SK-N-SH treated with all-trans-retinoic acid at 6 μM for 48 hours (cell line): ENCODE measurements around the gene PGM5.

Experiments
- ATAC-seq: fragments of 200-7000 bp; cut with Tn5 transposase; 3 replicates; pipeline ENCODE4 v1.9.1; 2020; ENCODE audit warnings: mild to moderate bottlenecking, moderate library complexity
- ARNTL ChIP-seq: fragments of 450-650 bp; formaldehyde crosslinking; IDR thresholded peaks from 2 replicates; pipeline ENCODE4 v1.5.0; 2020; ENCODE audit warnings: low read depth, mild to moderate bottlenecking, moderate library complexity, borderline replicate concordance
- BACH2 ChIP-seq: fragments of 250-450 bp; sonication (Bioruptor Pico); IDR thresholded peaks from 2 replicates; pipeline ENCODE4 v1.9.0; 2021; ENCODE audit warnings: mild to moderate bottlenecking, borderline replicate concordance
- CREB5 ChIP-seq: fragments of 250-450 bp; sonication (Bioruptor Pico); IDR thresholded peaks from 2 replicates; pipeline ENCODE4 v1.5.1; 2020; ENCODE audit warnings: low read depth, mild to moderate bottlenecking, moderate library complexity
- CSDC2 ChIP-seq: fragments of 250-450 bp; sonication (Bioruptor Pico); IDR thresholded peaks from 2 replicates; pipeline ENCODE4 v1.5.0; 2020; ENCODE audit warnings: mild to moderate bottlenecking, moderate library complexity
- CSRNP3 ChIP-seq: fragments of 250-450 bp; sonication (Bioruptor Pico); IDR thresholded peaks from 2 replicates; pipeline ENCODE4 v1.5.1; 2021; ENCODE audit warnings: mild to moderate bottlenecking, moderate library complexity
- ESRRG ChIP-seq: fragments of 250-450 bp; sonication (Bioruptor Pico); IDR thresholded peaks from 2 replicates; pipeline ENCODE4 v1.6.1; 2021; ENCODE audit warnings: mild to moderate bottlenecking
- GLIS3 ChIP-seq: fragments of 250-450 bp; sonication (Bioruptor Pico); IDR thresholded peaks from 2 replicates; pipeline ENCODE4 v1.5.0; 2020; ENCODE audit warnings: mild to moderate bottlenecking, moderate library complexity
- ISL1 ChIP-seq: fragments of 250-450 bp; sonication (Bioruptor Pico); IDR thresholded peaks from 2 replicates; pipeline ENCODE4 v2.1.2; 2022; ENCODE audit warnings: mild to moderate bottlenecking, moderate library complexity
- OSR1 ChIP-seq: fragments of 250-450 bp; sonication (Bioruptor Pico); IDR thresholded peaks from 2 replicates; pipeline ENCODE4 v1.8.0; 2022; ENCODE audit warnings: moderate library complexity, mild to moderate bottlenecking, inconsistent platforms
- POU6F1 ChIP-seq: fragments of 250-450 bp; sonication (Bioruptor Pico); IDR thresholded peaks from 2 replicates; pipeline ENCODE4 v1.8.0; 2021; ENCODE audit warnings: low read depth, mild to moderate bottlenecking, moderate library complexity, borderline replicate concordance
- RARB ChIP-seq: fragments of 250-450 bp; sonication (Bioruptor Pico); IDR thresholded peaks from 2 replicates; pipeline ENCODE4 v1.8.0; 2021; ENCODE audit warnings: mild to moderate bottlenecking, moderate library complexity
- TCF4 ChIP-seq: fragments of 250-450 bp; sonication (Bioruptor Pico); IDR thresholded peaks from 2 replicates; pipeline ENCODE4 v1.8.0; 2021; ENCODE audit warnings: mild to moderate bottlenecking, moderate library complexity, borderline replicate concordance
- TOX ChIP-seq: fragments of 250-450 bp; sonication (Bioruptor Pico); IDR thresholded peaks from 2 replicates; pipeline ENCODE4 v1.8.0; 2021; ENCODE audit warnings: mild to moderate bottlenecking, moderate library complexity, borderline replicate concordance
- ZC3H10 ChIP-seq: fragments of 250-450 bp; sonication (Bioruptor Pico); IDR thresholded peaks from 2 replicates; pipeline ENCODE4 v1.5.1; 2021; ENCODE audit warnings: mild to moderate bottlenecking, moderate library complexity
- ZFP30 ChIP-seq: fragments of 450-650 bp; formaldehyde crosslinking; IDR thresholded peaks from 2 replicates; pipeline ENCODE4 v1.5.0; 2022; ENCODE audit warnings: mild to moderate bottlenecking, moderate library complexity
- ZNF565 ChIP-seq: fragments of 450-650 bp; formaldehyde crosslinking; conservative IDR thresholded peaks from 2 replicates; pipeline ENCODE4 v1.5.0; 2020; ENCODE audit warnings: low read depth, mild to moderate bottlenecking, moderate library complexity
- ZNF70 ChIP-seq: fragments of 450-650 bp; formaldehyde crosslinking; IDR thresholded peaks from 2 replicates; pipeline ENCODE4 v1.5.0; 2020; ENCODE audit warnings: mild to moderate bottlenecking, moderate library complexity
- ZNF8 ChIP-seq: fragments of 450-650 bp; formaldehyde crosslinking; IDR thresholded peaks from 2 replicates; pipeline ENCODE4 v1.5.0; 2020; ENCODE audit warnings: mild to moderate bottlenecking, moderate library complexity
- TF ChIP-seq, protein P1 (sequence below): fragments of 250-450 bp; sonication (Bioruptor Pico); IDR thresholded peaks from 2 replicates; pipeline ENCODE4 v1.8.0; 2020; ENCODE audit warnings: mild to moderate bottlenecking, moderate library complexity, borderline replicate concordance
- TF ChIP-seq, protein P2 (sequence below): fragments of 250-450 bp; sonication (Bioruptor Pico); IDR thresholded peaks from 2 replicates; pipeline ENCODE4 v1.5.0; 2020; ENCODE audit warnings: mild to moderate bottlenecking, moderate library complexity

PGM5 gene

DNA sequence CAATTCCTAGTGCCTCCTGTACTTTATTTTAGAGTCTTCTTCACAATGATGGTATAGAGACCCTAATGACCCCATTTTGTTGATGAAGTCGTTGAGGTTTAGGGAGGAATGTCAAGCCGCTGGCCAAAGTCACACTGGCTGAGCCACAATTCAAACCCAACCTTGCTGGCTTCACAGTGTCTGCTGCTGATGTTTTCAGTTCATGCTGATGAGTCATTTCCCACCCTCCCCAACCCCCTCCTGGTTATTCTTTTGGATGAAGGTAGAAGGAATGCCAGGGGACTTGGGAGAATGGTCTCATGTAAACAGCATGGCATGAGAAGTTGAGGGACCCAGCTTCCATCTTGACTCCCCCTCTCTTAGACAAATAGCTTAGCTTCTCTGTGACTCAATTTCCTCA lies 115.7 kb downstream of the PGM5 start:
- TF ChIP-seq TCF4 (CRISPR knock-in tag) (no peak), CREB5 (CRISPR knock-in tag) (no peak), ZFP30 (CRISPR knock-in tag) (no peak), ZC3H10 (CRISPR knock-in tag) (no peak), OSR1 (CRISPR knock-in tag) (no peak), RARB (CRISPR knock-in tag) (no peak), BACH2 (CRISPR knock-in tag) (no peak), CSDC2 (CRISPR knock-in tag) (no peak), ESRRG (no peak), GLIS3 (CRISPR knock-in tag) (no peak), TOX (CRISPR knock-in tag) (no peak)
- TF ChIP-seq, protein P1, sequence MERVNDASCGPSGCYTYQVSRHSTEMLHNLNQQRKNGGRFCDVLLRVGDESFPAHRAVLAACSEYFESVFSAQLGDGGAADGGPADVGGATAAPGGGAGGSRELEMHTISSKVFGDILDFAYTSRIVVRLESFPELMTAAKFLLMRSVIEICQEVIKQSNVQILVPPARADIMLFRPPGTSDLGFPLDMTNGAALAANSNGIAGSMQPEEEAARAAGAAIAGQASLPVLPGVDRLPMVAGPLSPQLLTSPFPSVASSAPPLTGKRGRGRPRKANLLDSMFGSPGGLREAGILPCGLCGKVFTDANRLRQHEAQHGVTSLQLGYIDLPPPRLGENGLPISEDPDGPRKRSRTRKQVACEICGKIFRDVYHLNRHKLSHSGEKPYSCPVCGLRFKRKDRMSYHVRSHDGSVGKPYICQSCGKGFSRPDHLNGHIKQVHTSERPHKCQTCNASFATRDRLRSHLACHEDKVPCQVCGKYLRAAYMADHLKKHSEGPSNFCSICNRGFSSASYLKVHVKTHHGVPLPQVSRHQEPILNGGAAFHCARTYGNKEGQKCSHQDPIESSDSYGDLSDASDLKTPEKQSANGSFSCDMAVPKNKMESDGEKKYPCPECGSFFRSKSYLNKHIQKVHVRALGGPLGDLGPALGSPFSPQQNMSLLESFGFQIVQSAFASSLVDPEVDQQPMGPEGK, result no peak
- TF ChIP-seq, protein P2, sequence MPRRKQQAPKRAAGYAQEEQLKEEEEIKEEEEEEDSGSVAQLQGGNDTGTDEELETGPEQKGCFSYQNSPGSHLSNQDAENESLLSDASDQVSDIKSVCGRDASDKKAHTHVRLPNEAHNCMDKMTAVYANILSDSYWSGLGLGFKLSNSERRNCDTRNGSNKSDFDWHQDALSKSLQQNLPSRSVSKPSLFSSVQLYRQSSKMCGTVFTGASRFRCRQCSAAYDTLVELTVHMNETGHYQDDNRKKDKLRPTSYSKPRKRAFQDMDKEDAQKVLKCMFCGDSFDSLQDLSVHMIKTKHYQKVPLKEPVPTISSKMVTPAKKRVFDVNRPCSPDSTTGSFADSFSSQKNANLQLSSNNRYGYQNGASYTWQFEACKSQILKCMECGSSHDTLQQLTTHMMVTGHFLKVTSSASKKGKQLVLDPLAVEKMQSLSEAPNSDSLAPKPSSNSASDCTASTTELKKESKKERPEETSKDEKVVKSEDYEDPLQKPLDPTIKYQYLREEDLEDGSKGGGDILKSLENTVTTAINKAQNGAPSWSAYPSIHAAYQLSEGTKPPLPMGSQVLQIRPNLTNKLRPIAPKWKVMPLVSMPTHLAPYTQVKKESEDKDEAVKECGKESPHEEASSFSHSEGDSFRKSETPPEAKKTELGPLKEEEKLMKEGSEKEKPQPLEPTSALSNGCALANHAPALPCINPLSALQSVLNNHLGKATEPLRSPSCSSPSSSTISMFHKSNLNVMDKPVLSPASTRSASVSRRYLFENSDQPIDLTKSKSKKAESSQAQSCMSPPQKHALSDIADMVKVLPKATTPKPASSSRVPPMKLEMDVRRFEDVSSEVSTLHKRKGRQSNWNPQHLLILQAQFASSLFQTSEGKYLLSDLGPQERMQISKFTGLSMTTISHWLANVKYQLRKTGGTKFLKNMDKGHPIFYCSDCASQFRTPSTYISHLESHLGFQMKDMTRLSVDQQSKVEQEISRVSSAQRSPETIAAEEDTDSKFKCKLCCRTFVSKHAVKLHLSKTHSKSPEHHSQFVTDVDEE (CRISPR knock-in tag), result no peak
- ATAC-seq, result no peak

- ATAC-seq, result no peak
- TF ChIP-seq ZNF70 (CRISPR knock-in tag) (no peak), ISL1 (no peak), ARNTL (CRISPR knock-in tag) (no peak), RARB (CRISPR knock-in tag) (no peak), ZFP30 (CRISPR knock-in tag) (no peak), ZNF565 (CRISPR knock-in tag) (no peak), CREB5 (CRISPR knock-in tag) (no peak), GLIS3 (CRISPR knock-in tag) (no peak)
Measured at GRCh38 chr9:68473790-68474189, 117.4 kb downstream of the PGM5 start.

- no peak for TF ChIP-seq RARB (CRISPR knock-in tag)
- no peak for TF ChIP-seq ZNF8 (CRISPR knock-in tag)
- TF ChIP-seq TCF4 (CRISPR knock-in tag), result no peak
- no peak for TF ChIP-seq ESRRG
- no peak for TF ChIP-seq OSR1 (CRISPR knock-in tag)
- TF ChIP-seq CSRNP3 (CRISPR knock-in tag), result no peak
- TF ChIP-seq CREB5 (CRISPR knock-in tag), result no peak
- no peak for TF ChIP-seq ISL1
- TF ChIP-seq, protein P1, result no peak
- no peak for TF ChIP-seq POU6F1 (CRISPR knock-in tag)
- TF ChIP-seq ZC3H10 (CRISPR knock-in tag), result no peak
- TF ChIP-seq BACH2 (CRISPR knock-in tag), result no peak
- ATAC-seq, result no peak
Measured at GRCh38 chr9:68476422-68476821, 120.0 kb downstream of the PGM5 start.
